Cerebellar nuclear complex (tissue), 1 donor: ENCODE data around the gene MT1A.

Experiments used
- DNase-seq, 2 experiments: peaks; one replicate each; lab custom pipeline; 2025; lab: John Stamatoyannopoulos, UW

Gene MT1A

DNA sequence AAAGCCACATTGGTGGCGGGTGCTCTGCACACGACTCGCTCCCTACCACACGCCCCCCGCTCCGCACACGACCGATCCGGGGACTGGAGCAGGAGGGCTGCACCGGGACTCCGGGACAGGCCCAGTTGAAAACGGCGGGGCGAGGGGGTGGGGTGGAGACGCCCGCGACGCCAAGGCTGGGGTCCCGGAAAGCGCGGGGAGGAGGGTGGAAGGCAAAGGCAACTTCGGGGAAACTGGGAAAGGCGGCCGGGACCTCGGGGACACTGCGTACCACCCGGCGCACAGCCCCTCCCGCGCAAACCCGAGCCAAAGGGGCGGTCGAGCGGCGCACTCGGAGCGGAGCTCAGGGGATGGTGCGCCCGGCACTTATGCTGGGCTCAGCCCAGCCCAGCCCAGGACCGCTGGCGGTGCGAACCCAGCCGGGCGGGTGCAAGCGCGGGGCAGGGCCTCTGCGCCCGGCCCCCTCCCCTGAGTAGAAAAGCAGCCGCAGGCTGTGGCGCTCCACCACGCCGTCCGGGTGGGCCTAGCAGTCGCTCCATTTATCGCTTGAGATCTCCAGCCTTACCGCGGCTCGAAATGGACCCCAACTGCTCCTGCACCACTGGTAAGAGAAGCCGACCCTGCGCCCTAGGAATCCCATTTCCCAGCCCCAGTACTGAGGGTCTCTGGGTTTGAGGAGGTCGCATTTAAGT lies 6.2 kb upstream of the MT1A start, which contains the start of gene MT1M:
Gene MT1M (plus strand): TSS at position 504 of the 692 bp plus-strand sequence. CDS start 73 bp downstream, at position 577.
- DNase-seq = no peak

DNA sequence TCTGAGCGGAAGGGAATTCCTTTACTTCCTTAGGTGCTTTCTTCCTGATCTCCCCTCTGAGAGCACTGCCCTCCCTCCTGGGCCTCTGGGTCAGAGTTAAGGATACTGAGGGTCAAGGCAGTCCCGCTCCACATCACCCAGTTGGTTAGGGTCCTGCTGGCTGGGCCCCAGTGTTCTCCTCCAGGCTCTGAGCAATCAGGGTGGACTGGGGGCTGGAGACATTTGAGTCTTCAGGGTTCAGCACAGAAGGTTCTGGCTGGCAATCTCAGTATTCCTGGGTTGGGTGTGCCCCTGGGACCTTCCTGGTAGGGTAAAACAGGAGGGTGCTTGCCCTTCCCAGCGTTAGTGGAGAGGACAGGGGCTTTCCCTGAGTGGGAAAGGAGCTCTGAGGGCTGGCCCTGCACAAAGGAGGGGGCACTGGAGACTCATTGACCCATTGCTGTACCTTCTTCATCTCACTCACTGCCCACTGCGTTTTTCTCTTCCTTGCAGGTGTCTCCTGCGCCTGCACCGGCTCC lies 5.6 kb upstream of the MT1A start:
- DNase-seq = no peak

DNA sequence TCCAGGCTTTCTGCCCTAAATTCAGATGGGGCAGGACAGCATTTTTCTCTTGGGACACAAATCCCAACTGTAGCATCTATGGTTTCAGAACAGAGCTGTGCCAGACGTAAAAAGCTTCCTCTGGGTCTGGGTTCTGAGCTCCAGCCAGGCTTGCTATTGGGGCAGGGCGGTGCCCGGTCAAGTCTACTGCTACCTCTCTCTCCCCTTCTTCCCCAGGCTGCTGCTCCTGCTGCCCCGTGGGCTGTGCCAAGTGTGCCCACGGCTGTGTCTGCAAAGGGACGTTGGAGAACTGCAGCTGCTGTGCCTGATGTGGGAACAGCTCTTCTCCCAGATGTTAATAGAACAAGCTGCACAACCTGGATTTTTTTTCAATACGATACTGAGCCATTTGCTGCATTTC lies 4.9 kb upstream of the MT1A start:
- DNase-seq = no peak

DNA sequence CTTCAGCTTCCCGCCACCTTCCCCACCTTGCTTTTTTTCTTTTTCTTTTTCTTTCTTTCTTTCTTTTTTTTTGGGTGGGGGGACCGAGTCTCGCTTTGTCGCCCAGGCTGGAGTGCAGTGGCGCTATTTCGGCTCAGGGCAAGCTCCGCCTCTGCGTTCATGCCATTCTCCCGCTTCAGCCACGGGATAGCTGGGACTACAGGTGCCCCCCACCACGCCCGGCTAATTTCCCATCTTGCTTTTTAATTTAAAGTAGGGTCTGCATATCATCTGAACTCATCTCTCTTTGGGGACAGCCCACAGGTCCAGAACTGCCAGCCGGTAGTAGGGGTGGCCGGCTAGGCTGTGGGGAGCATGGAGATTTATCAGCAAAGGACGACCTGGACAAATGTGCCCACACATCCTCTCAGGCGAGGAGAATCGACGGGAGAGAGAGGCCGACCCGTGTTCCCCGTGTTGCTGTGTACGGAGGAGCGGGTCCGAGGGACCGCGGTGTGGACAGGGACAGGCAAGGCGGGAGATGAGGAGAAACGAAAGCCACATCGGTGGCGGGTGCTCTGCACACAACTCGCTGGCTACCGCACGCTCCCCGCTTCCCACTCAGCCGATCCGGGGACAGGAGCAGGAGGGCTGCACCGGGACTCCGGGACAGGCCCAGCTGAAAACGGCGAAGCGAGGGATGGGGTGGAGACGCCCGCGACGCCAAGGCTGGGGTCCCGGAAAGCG lies 3.6 kb upstream of the MT1A start:
- DNase-seq = no peak

DNA sequence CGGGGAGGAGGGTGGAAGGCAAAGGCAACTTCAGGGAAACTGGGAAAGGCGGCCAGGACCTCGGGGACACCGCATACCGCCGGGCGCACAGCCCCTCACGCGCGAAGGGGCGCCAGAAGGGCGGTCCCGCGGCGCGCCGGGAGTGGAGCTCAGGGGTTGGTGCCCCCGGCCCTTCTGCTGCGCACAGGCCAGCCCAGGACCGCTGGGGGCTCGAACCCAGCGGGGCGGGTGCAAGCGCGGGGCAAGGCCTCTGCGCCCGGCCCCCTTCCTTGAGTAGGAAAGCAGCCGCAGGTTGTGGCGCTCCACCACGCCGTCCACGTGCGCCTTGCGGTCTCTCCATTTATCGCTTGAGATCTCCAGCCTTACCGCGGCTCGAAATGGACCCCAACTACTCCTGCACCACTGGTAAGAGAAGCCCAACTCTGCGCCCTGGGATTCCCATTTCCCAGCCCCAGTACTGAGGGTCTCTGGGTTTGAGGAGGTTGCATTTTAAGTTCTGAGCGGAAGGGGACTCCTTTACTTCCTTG lies 3.0 kb upstream of the MT1A start:
- no peak for DNase-seq

- no peak for DNase-seq
These were observed 1.7 kb upstream of the MT1A start for GRCh38 chr16:56636616-56637413.

- DNase-seq = no peak
These were observed 579 bp downstream of the MT1A start for GRCh38 chr16:56639045-56639444.

DNA sequence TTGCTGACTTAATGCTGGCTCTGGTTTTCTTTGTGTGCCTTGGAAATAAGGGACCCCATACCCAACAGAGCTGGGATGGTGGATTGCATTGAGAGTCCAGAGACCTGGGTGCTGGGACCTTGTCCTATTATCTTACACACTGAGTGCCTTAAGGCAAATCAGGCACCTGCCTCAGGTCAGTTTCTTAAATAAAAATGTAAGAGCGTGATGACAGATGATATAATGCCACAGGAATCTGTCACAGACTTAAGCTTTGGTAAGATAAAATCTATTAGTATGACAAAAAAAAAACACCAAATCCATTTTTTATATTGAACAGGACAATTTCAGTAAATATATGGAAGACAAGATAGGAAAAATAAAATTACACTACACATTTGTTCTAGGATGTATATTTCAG lies 1.6 kb downstream of the MT1A start:
- no peak for DNase-seq

- DNase-seq = no peak
These were observed 2.7 kb downstream of the MT1A start for GRCh38 chr16:56641166-56641565.

- DNase-seq = no peak
These were observed 4.8 kb downstream of the MT1A start for GRCh38 chr16:56643080-56643778.

GRCh38 chr16:56643833-56644232 lies 5.4 kb downstream of the MT1A start:
- no peak for DNase-seq

DNA sequence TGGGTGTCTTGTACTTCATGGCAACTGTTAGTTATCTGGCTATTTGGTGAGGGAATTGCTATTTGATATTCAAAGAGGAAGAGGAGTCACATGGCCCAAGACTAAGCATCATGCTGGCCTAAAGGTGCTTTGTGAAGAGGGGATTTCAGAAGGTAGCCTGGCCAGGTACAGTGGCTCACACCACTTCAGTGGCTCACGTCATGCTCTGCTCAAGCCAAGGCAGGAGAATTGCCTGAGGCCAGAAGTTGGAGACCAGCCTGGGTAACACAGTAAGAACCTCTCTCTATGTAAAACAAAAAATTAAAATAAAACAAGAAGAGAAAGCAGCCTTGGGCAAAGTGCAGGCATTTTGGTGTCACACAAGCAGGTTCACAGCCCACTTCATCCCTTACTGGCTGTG lies 6.8 kb downstream of the MT1A start:
- no peak for DNase-seq

DNA sequence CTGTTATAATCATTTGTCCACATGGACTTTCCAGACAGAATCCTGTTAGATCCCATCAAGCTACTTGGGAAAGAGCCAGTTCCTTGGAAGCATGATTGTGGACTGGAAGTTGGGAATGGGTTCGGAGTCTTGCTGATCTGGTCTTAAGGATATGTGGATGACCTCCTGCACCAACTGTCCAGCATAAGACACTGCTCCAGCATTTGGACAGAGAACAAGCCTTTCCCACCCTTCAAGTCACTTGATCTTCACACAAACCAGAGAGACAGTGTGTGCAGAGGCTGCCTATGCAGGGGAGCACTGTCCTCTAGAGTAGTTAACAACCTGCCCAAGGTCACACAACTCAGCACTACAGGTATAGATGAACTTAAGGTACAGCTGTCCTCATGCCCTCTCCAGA lies 7.4 kb downstream of the MT1A start:
- no peak for DNase-seq

DNA sequence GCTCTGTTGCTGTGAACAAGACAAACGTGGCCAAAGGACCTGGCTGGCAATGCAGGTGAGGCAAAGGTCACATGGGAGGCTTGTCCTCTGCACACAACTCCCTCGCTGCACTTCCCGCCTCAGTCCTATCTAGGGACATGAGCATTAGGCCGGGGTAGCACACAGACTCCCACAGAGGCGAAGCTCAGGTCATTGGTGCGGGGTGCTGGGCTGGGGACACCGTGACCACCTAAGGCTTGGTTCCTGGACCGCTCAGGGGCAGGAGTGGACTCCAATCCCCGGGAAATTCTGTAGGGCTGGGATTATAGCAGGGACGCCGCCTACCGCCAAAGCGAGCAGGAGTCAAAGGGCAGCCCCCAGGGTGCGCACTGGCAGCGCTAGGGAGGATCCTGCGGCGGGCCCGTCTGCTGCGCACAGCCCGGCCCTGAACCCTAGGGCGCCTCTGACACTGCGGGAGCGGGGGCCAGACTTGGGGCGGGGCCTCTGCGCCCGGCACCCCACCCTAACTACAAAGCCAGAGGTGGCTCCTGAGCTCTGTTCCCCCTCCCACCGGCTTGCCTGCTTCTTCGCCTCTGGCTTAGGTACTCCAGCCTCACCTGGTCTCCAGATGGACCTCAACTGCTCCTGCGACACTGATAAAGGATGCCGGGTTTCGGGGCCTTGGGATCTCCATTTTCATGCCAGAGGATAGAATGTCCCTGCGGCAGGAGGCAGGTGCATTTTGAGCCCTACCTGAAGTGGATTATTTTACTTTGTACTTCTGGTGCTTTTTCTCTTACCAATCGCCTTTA lies 9.4 kb downstream of the MT1A start:
- no peak for DNase-seq

- no peak for DNase-seq
These were observed 10.8 kb downstream of the MT1A start for GRCh38 chr16:56649271-56649670.

- no peak for DNase-seq
These were observed 11.4 kb downstream of the MT1A start for GRCh38 chr16:56649820-56650219.

GRCh38 chr16:56651586-56651985 lies 13.1 kb downstream of the MT1A start, which contains the start of gene MT1B:
Gene MT1B, plus strand, starts transcription at chr16:56651886. Its CDS starts 68 bp downstream, at chr16:56651954.
- DNase-seq = no peak

DNA sequence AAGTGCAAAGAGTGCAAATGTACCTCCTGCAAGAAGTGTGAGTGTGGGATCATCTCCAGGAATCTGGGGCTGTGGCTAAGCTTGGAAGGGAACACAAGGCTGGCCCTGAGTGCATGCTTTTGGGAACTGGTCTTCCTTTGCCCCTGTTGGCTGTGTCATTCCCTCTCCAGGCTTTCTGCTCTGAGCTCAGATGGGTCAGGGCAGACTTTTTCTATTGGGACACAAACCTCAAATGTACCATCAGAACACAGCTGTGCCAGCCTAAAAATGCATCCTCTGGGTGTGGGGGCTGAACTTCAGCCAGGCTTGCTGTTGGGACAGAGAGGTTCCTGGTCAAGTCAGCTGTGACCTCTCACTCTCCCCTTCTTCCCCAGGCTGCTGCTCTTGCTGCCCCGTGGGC lies 14.1 kb downstream of the MT1A start:
- DNase-seq = no peak

DNA sequence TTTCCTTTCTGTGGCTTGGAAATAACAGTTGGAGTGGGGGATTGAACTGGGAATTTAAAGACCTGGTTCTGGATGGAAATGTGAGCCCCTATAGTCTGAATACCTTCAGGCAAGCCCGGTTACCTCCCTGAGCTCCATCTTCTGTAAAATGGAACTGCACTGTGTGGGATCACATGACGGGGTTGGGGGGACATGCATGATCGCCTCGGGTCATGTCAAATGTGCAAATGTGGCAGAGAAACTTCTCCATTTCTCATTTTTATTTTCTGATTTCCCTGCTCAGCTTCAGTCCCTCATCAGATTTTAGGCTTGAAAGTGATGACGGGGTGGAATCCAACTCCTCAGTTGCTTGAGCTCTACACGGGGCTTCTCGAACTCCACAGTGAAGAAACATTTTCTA lies 14.8 kb downstream of the MT1A start:
- DNase-seq = no peak

DNA sequence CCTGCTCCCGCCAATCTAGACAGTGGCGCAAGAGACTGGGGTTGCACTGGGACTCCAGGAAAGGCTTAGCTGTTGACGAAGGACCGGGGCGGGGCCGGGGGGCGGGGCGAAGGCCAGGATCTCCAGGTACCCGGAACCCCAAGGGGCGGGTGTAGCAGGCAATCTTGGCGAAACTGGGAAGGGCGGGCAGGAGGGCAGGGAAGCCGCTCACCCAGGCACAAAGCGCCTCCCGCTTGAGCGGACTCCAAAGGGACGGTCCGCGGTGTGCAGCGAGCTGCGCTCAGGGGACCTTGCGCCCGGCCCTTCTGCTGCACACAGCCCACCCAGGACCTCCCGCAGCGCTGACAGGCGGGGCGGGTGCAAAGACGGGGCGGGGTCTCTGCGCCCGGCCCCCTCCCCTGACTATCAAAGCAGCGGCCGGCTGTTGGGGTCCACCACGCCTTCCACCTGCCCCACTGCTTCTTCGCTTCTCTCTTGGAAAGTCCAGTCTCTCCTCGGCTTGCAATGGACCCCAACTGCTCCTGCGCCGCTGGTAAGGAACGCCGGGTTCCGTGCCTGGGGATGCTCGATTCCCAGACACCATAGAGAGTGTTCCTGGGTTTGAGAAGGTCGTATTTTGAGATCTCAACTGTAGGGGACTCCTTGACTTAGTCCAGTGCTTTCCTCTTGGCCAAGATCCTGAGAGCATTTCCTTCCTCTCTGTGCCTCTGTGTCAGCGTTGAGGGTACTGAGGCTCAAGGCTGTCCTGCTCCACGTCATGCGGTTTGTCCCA lies 19.3 kb downstream of the MT1A start, which contains the start of gene MT1F:
Gene MT1F (plus strand): TSS at position 405 of the 772 bp plus-strand sequence. CDS start 100 bp downstream, at position 505.
- peak; percentile 43 to 55 for DNase-seq
